Central memory CD8-positive, alpha-beta T cell (primary cell): ENCODE data around the gene RASAL2.

Source experiments
- ATAC-seq: fragments of 150-1000 bp; cut with Tn5 transposase; replicated peaks from 2 replicates; pipeline ENCODE4 v1.10.0; 2022; ENCODE audit warnings: mild to moderate bottlenecking, moderate FRiP score, moderate number of reproducible peaks; ENCODE audit not compliant: poor library complexity, severe bottlenecking; ENCODE audit errors: extremely low read depth
- DNase-seq, 2 donors: peaks; one replicate each; pipeline ENCODE4 v3.0.0; 2021; ENCODE audit warnings: low spot score in 2 of 2
- H3K27ac Mint-ChIP-seq: one replicate; pipeline ENCODE4 v1.8.0; 2022; ENCODE audit warnings: low read depth, mild to moderate bottlenecking, moderate library complexity, mixed read lengths
- H3K27me3 Mint-ChIP-seq: one replicate; pipeline ENCODE4 v1.8.0; 2022; ENCODE audit warnings: mixed read lengths
- H3K36me3 Mint-ChIP-seq: one replicate; pipeline ENCODE4 v1.8.0; 2022; ENCODE audit warnings: mild to moderate bottlenecking, moderate library complexity, mixed read lengths; ENCODE audit not compliant: insufficient read depth
- H3K4me1 Mint-ChIP-seq: one replicate; pipeline ENCODE4 v1.8.0; 2022; ENCODE audit warnings: mixed read lengths
- H3K4me3 Mint-ChIP-seq: one replicate; pipeline ENCODE4 v1.8.0; 2022; ENCODE audit warnings: mild to moderate bottlenecking, moderate library complexity, mixed read lengths
- H3K9me3 Mint-ChIP-seq: one replicate; pipeline ENCODE4 v1.8.0; 2022; ENCODE audit warnings: mixed read lengths

RASAL2 gene

DNA sequence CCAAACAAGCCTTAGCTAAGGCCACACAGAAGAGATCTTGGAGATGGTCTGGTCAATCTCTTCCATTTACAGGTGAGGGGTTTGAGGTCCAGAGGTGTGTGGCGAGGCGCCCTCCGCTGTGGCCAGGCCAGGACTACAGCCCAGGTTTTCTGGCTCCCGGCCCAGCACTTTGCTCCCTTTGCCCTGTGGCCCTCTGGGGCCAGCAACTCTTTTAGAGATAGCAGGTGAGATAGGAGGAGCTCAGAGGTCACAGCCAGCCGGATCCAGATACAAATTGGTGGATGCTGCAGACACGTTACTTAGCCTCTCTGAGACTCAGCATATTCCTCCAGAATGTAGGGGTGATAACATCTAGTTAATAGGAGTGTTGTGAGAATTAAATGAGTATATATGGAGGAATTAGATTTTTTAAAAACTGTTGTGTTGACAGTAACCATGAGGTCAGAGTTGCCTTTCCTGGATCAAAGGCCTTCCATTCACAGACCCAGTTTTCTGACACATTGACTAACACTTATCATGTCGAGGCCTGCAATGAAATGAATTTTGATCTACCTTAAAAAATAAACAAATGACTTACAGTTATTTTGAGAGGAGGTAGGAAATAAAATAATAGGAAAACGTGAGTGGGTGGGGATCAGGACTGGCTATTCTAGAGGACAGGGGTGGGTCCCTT lies 435.6 kb downstream of the RASAL2 start:
- H3K4me3 Mint-ChIP-seq, result no peak overlapping the region
- no peaks in the 10 kb centered on the region for H3K36me3 Mint-ChIP-seq
- H3K27ac Mint-ChIP-seq, result no peak overlapping the region
- DNase-seq (no peak), ATAC-seq (no peak)
- no peaks in the 10 kb centered on the region for H3K9me3 Mint-ChIP-seq
- H3K27me3 Mint-ChIP-seq, result no peaks in the 10 kb centered on the region
- H3K4me1 Mint-ChIP-seq, result peaks cover 6% of the 10 kb centered on the region

DNA sequence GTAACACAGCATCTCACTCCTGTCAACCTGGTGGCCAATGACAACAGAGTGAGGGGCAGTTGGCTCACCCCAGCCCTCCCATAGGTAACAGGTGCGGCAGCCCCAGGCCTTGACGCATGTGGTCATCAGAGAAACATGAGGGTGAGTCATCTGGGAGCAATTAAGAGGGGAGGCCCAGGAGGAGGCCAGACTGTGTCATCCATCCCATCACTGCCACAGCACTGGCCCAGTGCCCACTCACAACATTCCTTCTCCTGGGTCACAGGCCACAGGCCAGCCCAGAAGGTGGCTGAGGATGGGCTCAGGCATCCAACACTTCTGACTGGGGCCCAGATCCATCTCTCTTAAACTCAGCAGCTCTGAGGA lies 436.1 kb downstream of the RASAL2 start:
- Mint-ChIP-seq H3K4me3 (no peak overlapping the region), H3K27me3 (no peaks in the 10 kb centered on the region), H3K36me3 (no peaks in the 10 kb centered on the region), H3K4me1 (peaks cover 6% of the 10 kb centered on the region), H3K27ac (no peak overlapping the region), H3K9me3 (no peaks in the 10 kb centered on the region)
- DNase-seq (no peak), ATAC-seq (no peak)

- peaks cover 6% of the 10 kb centered on the region for H3K4me1 Mint-ChIP-seq
- DNase-seq, result no peak
- no peaks in the 10 kb centered on the region for H3K27me3 Mint-ChIP-seq
- H3K9me3 Mint-ChIP-seq, result no peaks in the 10 kb centered on the region
- H3K36me3 Mint-ChIP-seq, result no peaks in the 10 kb centered on the region
- no peak for ATAC-seq
- H3K4me3 Mint-ChIP-seq, result no peak overlapping the region
- H3K27ac Mint-ChIP-seq, result no peak overlapping the region
Observed at GRCh38 chr1:178530502-178530901, 436.6 kb downstream of the RASAL2 start.

DNA sequence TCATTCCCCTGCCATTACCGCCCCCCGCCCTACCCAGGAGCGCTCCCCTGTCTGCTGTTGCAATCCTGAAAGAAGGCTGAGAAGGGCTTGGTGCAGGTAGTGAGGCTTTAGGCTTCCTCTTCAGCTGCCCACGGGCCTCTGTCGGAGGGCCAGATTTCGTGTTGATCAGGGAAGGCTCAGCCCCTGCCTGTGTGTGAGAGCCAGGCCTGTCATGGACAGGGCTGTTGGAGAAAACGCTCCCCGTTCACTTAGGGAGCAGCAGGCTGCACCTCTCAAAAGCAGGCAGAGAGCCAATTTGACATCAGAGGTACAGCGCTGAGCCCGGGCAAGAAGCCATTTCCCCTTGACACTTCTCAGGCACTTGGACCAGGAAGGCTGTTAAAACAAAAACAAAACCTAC lies 438.0 kb downstream of the RASAL2 start:
- Mint-ChIP-seq H3K9me3 (no peaks in the 10 kb centered on the region), H3K27me3 (no peaks in the 10 kb centered on the region), H3K36me3 (no peaks in the 10 kb centered on the region), H3K4me1 (peaks cover 6% of the 10 kb centered on the region), H3K4me3 (no peak overlapping the region), H3K27ac (peak overlapping the region; percentile 35)
- no peak for DNase-seq
- no peak for ATAC-seq

GRCh38 chr1:178532392-178532791 lies 438.5 kb downstream of the RASAL2 start:
- Mint-ChIP-seq H3K36me3 (no peaks in the 10 kb centered on the region), H3K4me1 (peaks cover 6% of the 10 kb centered on the region), H3K27me3 (no peaks in the 10 kb centered on the region), H3K27ac (peak overlapping the region; percentile 35), H3K4me3 (no peak overlapping the region), H3K9me3 (no peaks in the 10 kb centered on the region)
- DNase-seq (peak; percentile 44 to 66), ATAC-seq (peak; percentile 62)

DNA sequence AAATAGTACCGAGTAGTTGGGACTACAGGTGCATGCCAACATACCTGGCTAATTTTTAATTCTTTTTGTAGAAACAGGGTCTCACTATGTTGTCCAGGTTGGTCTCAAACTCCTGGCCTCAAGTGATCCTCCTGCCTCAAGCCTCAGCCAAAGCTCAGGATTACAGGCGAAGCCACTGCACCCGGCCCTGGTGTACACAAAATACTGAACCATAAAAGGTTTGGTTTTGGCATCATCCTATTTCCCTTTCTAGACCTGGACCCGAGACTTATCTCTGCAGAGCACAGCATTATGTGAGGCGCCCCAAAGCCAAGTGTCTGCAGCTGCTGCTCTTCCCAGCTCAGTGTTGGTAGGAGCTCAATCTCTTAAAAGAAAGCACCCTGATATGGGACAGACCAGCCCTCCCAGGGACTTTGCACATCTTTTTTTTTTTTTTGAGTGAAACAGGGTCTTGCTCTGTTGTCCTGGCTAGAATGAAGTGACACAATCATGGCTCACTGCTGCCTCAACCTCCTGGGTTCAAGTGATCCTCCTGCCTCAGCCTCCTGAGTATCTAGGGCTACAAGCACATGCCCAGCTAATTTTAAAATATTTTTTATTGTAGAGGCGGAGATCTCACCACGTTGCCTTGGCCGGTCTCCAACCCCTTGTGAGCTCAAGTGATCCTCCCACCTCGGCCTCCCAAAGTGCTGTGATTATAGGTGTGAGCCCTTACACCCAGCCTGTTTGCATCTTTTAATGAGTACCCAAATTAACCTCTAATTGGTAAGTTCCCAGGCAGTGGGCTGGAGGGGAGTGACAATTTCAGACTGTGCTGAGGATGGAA lies 439.4 kb downstream of the RASAL2 start:
- Mint-ChIP-seq H3K27ac (no peak overlapping the region), H3K9me3 (no peaks in the 10 kb centered on the region), H3K4me3 (no peak overlapping the region), H3K4me1 (peaks cover 6% of the 10 kb centered on the region), H3K27me3 (peaks cover 9% of the 10 kb centered on the region), H3K36me3 (no peaks in the 10 kb centered on the region)
- DNase-seq, result no peak
- no peak for ATAC-seq
